ENCODE data around the gene ZGRF1.

- TF ChIP-seq, protein P1, sequence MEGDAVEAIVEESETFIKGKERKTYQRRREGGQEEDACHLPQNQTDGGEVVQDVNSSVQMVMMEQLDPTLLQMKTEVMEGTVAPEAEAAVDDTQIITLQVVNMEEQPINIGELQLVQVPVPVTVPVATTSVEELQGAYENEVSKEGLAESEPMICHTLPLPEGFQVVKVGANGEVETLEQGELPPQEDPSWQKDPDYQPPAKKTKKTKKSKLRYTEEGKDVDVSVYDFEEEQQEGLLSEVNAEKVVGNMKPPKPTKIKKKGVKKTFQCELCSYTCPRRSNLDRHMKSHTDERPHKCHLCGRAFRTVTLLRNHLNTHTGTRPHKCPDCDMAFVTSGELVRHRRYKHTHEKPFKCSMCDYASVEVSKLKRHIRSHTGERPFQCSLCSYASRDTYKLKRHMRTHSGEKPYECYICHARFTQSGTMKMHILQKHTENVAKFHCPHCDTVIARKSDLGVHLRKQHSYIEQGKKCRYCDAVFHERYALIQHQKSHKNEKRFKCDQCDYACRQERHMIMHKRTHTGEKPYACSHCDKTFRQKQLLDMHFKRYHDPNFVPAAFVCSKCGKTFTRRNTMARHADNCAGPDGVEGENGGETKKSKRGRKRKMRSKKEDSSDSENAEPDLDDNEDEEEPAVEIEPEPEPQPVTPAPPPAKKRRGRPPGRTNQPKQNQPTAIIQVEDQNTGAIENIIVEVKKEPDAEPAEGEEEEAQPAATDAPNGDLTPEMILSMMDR (tag by site-specific recombination; IDR thresholded peaks at IDR 0.05): no peak
- TF ChIP-seq, protein P2, sequence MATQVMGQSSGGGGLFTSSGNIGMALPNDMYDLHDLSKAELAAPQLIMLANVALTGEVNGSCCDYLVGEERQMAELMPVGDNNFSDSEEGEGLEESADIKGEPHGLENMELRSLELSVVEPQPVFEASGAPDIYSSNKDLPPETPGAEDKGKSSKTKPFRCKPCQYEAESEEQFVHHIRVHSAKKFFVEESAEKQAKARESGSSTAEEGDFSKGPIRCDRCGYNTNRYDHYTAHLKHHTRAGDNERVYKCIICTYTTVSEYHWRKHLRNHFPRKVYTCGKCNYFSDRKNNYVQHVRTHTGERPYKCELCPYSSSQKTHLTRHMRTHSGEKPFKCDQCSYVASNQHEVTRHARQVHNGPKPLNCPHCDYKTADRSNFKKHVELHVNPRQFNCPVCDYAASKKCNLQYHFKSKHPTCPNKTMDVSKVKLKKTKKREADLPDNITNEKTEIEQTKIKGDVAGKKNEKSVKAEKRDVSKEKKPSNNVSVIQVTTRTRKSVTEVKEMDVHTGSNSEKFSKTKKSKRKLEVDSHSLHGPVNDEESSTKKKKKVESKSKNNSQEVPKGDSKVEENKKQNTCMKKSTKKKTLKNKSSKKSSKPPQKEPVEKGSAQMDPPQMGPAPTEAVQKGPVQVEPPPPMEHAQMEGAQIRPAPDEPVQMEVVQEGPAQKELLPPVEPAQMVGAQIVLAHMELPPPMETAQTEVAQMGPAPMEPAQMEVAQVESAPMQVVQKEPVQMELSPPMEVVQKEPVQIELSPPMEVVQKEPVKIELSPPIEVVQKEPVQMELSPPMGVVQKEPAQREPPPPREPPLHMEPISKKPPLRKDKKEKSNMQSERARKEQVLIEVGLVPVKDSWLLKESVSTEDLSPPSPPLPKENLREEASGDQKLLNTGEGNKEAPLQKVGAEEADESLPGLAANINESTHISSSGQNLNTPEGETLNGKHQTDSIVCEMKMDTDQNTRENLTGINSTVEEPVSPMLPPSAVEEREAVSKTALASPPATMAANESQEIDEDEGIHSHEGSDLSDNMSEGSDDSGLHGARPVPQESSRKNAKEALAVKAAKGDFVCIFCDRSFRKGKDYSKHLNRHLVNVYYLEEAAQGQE (tag by site-specific recombination; IDR thresholded peaks at IDR 0.05): no peak
These were observed 10.5 kb downstream of the ZGRF1 start for GRCh38 chr4:112626228-112626627.

Data from HEK293 (cell line).